ENCODE data around the gene AATK. TPM values are rescaled to one million over a fixed set of nuclear protein-coding genes. Genes with fewer than 3 reads are reported as not detected.

AATK gene
- total RNA-seq, 2 experiments from 2014 or later, result 0.25 to 0.82 TPM

DNA sequence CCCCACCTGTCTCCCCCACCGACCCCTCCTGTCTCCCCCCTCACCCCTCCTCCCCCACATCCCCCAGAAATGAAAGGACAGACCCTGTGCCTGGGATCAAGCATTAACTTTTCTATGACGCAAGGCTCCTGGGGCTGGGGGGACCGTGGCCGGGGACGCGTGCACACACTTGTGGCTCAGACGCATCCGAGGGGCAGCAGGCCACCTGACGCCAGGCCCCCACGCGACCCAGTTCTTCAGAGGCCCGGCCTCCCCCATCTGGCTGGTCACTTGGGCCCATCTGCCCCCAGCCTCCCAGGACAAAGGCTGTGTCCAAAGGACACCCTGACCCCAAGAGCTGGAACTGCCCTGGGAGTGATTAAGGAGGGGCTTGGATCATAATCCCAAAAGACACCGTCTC, 14.7 kb downstream of the AATK start:
- Histone ChIP-seq H3K9me3 (ENCODE audit: control insufficient read depth in 1 of 2, insufficient read depth in 1 of 2, low read length in 2 of 2) (no peaks in the 10 kb centered on the region), H3K4me3 (ENCODE audit: low read length) (no peak overlapping the region), H3K27ac (ENCODE audit: low read depth in 1 of 2, low read length in 2 of 2) (no peak overlapping the region), H3K4me1 (ENCODE audit: insufficient read depth, low read length) (peaks cover 7% of the 10 kb centered on the region), H3K27me3 (ENCODE audit: control insufficient read depth in 1 of 2, insufficient read depth in 2 of 2, low read length in 2 of 2) (no peaks in the 10 kb centered on the region), H3K36me3 (ENCODE audit: insufficient read depth, low read length) (no peaks in the 10 kb centered on the region)
- TF ChIP-seq, protein P1, sequence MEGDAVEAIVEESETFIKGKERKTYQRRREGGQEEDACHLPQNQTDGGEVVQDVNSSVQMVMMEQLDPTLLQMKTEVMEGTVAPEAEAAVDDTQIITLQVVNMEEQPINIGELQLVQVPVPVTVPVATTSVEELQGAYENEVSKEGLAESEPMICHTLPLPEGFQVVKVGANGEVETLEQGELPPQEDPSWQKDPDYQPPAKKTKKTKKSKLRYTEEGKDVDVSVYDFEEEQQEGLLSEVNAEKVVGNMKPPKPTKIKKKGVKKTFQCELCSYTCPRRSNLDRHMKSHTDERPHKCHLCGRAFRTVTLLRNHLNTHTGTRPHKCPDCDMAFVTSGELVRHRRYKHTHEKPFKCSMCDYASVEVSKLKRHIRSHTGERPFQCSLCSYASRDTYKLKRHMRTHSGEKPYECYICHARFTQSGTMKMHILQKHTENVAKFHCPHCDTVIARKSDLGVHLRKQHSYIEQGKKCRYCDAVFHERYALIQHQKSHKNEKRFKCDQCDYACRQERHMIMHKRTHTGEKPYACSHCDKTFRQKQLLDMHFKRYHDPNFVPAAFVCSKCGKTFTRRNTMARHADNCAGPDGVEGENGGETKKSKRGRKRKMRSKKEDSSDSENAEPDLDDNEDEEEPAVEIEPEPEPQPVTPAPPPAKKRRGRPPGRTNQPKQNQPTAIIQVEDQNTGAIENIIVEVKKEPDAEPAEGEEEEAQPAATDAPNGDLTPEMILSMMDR (IDR thresholded peaks at IDR 0.05), result no peak
- intact Hi-C loops (cut with DNase I, micrococcal nuclease), result no loop called here
- Mint-ChIP-seq H3K36me3 (ENCODE audit: low read depth) (no peaks in the 10 kb centered on the region), H3K4me3 (no peak overlapping the region), H3K27ac (no peak overlapping the region), H3K4me1 (ENCODE audit: low read depth) (no peaks in the 10 kb centered on the region), H3K9me3 (no peaks in the 10 kb centered on the region), H3K27me3 (peaks cover 6% of the 10 kb centered on the region)
- CTCF ChIA-PET, result no interaction called here
- ATAC-seq (ENCODE audit: poor library complexity) (no peak), DNase-seq (no peak)
- POLR2A ChIA-PET, result no interaction called here

DNA sequence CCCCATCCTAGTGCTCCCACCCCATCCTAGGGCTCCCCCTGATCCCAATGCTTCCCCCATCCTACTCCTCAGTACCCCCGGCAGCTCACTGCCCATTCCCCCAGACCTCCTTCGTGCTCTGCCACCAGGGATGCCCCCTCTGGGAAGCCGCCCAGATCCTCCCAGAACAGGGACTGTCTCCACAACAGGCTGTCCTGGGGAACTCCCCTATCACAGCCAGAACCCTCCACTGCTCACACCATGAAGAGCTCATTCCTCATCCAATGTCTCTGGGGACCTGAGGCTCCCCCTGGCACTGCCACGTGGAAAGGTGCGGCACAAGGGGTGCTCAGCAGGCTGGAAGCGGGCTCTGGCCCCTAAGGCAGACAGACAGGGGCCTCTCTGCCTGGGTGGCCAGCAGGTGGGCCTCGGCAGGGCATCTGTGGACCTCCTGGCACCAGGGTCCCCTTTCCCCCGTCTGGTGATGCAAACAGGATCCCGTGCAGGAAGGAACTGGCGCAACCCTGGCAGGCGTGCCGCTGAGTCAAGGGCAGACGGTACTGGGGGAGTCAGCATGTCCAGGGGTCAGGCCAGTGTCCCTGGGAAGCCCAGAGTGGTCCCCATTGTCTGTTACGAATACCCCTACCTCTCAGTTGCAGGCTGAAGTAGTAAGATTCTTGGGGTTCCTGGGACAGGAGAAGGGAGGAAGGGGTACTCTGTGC, 15.5 kb downstream of the AATK start:
- ATAC-seq (ENCODE audit: poor library complexity) (no peak), DNase-seq (peak in 2 of 14 experiments; percentile 63 to 66)
- Mint-ChIP-seq H3K4me1 (ENCODE audit: low read depth) (no peaks in the 10 kb centered on the region), H3K36me3 (ENCODE audit: low read depth) (no peaks in the 10 kb centered on the region), H3K27ac (no peak overlapping the region), H3K27me3 (peaks cover 6% of the 10 kb centered on the region), H3K9me3 (no peaks in the 10 kb centered on the region), H3K4me3 (no peak overlapping the region)
- no peak overlapping the region for H3K27ac ChIP-seq (ENCODE audit: low read depth in 1 of 2, low read length in 2 of 2)
- intact Hi-C loops (cut with DNase I, micrococcal nuclease), result no loop called here
- POLR2A ChIA-PET, result no interaction called here
- H3K9me3 ChIP-seq (ENCODE audit: control insufficient read depth in 1 of 2, insufficient read depth in 1 of 2, low read length in 2 of 2), result no peaks in the 10 kb centered on the region
- no peaks in the 10 kb centered on the region for H3K36me3 ChIP-seq (ENCODE audit: insufficient read depth, low read length)
- H3K27me3 ChIP-seq (ENCODE audit: control insufficient read depth in 1 of 2, insufficient read depth in 2 of 2, low read length in 2 of 2), result no peaks in the 10 kb centered on the region
- TF ChIP-seq, protein P1 (IDR thresholded peaks at IDR 0.05), result no peak
- no peak overlapping the region for H3K4me3 ChIP-seq (ENCODE audit: low read length)
- CTCF ChIA-PET, result no interaction called here
- peaks cover 7% of the 10 kb centered on the region for H3K4me1 ChIP-seq (ENCODE audit: insufficient read depth, low read length)

DNA sequence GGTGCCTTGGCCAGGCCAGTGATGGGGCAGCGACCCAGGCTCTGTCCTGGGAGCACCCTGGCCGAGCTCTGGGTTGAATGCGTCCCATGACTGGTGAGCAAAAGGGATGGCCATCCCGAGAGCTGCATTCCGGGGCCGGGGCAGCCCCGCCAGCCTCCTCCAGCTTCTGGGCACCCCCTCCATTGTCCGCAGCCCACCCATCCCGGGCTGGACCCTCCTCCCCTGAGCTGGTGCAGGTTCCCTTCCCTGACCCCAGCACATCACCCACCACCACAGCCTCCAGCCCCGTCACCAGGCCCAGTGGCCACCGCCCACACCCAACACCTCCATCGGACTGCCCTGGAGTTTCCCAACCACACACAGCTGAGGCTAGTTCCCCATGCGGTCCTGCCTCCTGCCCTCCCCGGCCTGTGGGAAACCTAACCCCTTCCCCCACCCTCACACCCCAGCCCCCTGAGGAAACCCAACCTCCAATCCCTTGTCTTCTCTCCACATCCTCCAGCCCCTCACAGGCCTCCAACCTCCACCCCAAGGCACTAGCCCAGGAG, 17.0 kb downstream of the AATK start:
- ChIA-PET POLR2A (no interaction called here), CTCF (no interaction called here)
- Mint-ChIP-seq H3K36me3 (ENCODE audit: low read depth) (no peaks in the 10 kb centered on the region), H3K4me1 (ENCODE audit: low read depth) (no peaks in the 10 kb centered on the region), H3K9me3 (no peaks in the 10 kb centered on the region), H3K27ac (no peak overlapping the region), H3K27me3 (peaks cover 6% of the 10 kb centered on the region), H3K4me3 (no peak overlapping the region)
- no peak for ATAC-seq (ENCODE audit: poor library complexity)
- peak in 1 of 14 experiments; percentile 50 for DNase-seq
- TF ChIP-seq, protein P1 (IDR thresholded peaks at IDR 0.05), result no peak
- H3K4me3 ChIP-seq (ENCODE audit: low read length), result no peak overlapping the region
- no peaks in the 10 kb centered on the region for H3K36me3 ChIP-seq (ENCODE audit: insufficient read depth, low read length)
- H3K27ac ChIP-seq (ENCODE audit: low read depth in 1 of 2, low read length in 2 of 2), result no peak overlapping the region
- intact Hi-C loops (cut with DNase I, micrococcal nuclease), result no loop called here
- H3K9me3 ChIP-seq (ENCODE audit: control insufficient read depth in 1 of 2, insufficient read depth in 1 of 2, low read length in 2 of 2), result no peaks in the 10 kb centered on the region
- H3K27me3 ChIP-seq (ENCODE audit: control insufficient read depth in 1 of 2, insufficient read depth in 2 of 2, low read length in 2 of 2), result peaks cover 0 to 2% of the 10 kb centered on the region in 2 experiments
- H3K4me1 ChIP-seq (ENCODE audit: insufficient read depth, low read length), result peaks cover 7% of the 10 kb centered on the region
